Gastroesophageal sphincter (tissue), 4 donors: Measurements from ENCODE around the gene MARK3. TPM values are rescaled to one million over a fixed set of nuclear protein-coding genes. Genes with fewer than 3 reads are reported as not detected.

Experiments
- ATAC-seq: fragments of 150-250 bp; one replicate; pipeline ENCODE4 v1.9.1; 2016; ENCODE audit warnings: mild to moderate bottlenecking, moderate library complexity
- H3K27ac ChIP-seq, 4 donors: fragments of 200-600 bp; sonication (generic) in 3 of 4; 1 replicate in 3 of 4; 2 replicates in 1 of 4; pipeline ENCODE4 v1.5.1; 2016 to 2019
- H3K27me3 ChIP-seq: fragments of 200-600 bp; sonication (generic); one replicate; pipeline ENCODE4 v1.5.1; 2019
- H3K36me3 ChIP-seq, 2 donors: fragments of 200-600 bp; sonication (generic); one replicate each; pipeline ENCODE4 v1.5.1; 2019; ENCODE audit warnings: control low read depth in 1 of 2
- H3K4me1 ChIP-seq, 3 donors: fragments of 200-600 bp; sonication (generic); 1 replicate in 2 of 3; 2 replicates in 1 of 3; pipeline ENCODE4 v1.5.1; 2016 to 2019; ENCODE audit warnings: control low read depth in 2 of 3
- H3K4me3 ChIP-seq, 2 donors: fragments of 200-600 bp; sonication (generic); one replicate each; pipeline ENCODE4 v1.5.1; 2019; ENCODE audit warnings: mild to moderate bottlenecking in 1 of 2, moderate library complexity in 1 of 2
- H3K9me3 ChIP-seq, 3 donors: fragments of 200-600 bp; sonication (generic); one replicate each; pipeline ENCODE4 v1.5.1; 2017 to 2019; ENCODE audit warnings: control low read depth in 2 of 3
- EP300 ChIP-seq: sonication (generic); formaldehyde crosslinking; IDR thresholded peaks from one replicate; pipeline ENCODE4 v1.6.1; 2017; ENCODE audit warnings: antibody characterized with exemption, mild to moderate bottlenecking
- POLR2A ChIP-seq, 2 donors: fragments of 450-650 bp; IDR thresholded peaks; one replicate each; pipeline ENCODE4 v1.6.1; 2017; ENCODE audit warnings: antibody characterized with exemption in 2 of 2, mild to moderate bottlenecking in 2 of 2, moderate library complexity in 1 of 2
- POLR2AphosphoS5 ChIP-seq: sonication (generic); formaldehyde crosslinking; IDR thresholded peaks from one replicate; pipeline ENCODE4 v1.6.1; 2017; ENCODE audit warnings: antibody characterized with exemption
- WGBS, 2 donors: methylation state at CpG; one replicate each; pipeline ENCODE4 v1.1.5; 2018; ENCODE audit warnings: low coverage in 1 of 2; 5-methylcytosine and 5-hydroxymethylcytosine counted together
- total RNA-seq, 4 donors: library from RNA; depleted of rRNA; stranded (reverse); fragments of >200 nt; gene quantifications; one replicate each; pipeline ENCODE4 v1.1.0, GENCODE V29; 2016
- TF ChIP-seq, protein P1 (sequence below), 4 experiments: fragments of 200-600 bp in 2 of 4; fragments of 450-650 bp in 2 of 4; sonication (generic) in 1 of 4; IDR thresholded peaks; one replicate each; pipeline ENCODE4 v1.5.1; 2017 to 2019; ENCODE audit warnings: antibody characterized with exemption in 4 of 4, mild to moderate bottlenecking in 2 of 4, moderate library complexity in 2 of 4

Gene MARK3
- total RNA-seq, 4 donors from 2014 or later = 65.1 to 127 (median 70.4) TPM

DNA sequence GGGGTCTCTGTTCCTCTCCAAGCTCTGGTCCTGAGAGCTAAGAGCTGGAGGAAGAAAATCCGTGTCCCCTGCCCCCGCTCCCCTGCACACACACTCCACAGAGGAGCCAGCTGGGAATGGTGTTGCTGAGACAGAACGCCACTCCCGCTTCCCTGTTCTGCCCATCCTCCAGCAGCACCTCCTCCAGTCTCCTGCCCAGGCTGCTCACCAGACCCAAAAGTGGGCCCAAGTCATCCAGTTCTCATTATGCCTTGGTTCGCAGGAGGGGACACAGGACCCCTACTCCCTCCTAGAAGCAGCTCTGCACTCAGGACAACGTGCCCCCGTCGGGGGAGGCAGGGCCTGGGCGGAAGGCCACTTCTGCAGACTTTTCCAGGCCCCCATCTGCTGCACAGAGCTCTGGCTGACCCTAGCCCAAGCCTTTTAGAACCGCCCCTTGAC is 143.0 kb downstream of the MARK3 start:
- no peak for ATAC-seq
- TF ChIP-seq, protein P1, sequence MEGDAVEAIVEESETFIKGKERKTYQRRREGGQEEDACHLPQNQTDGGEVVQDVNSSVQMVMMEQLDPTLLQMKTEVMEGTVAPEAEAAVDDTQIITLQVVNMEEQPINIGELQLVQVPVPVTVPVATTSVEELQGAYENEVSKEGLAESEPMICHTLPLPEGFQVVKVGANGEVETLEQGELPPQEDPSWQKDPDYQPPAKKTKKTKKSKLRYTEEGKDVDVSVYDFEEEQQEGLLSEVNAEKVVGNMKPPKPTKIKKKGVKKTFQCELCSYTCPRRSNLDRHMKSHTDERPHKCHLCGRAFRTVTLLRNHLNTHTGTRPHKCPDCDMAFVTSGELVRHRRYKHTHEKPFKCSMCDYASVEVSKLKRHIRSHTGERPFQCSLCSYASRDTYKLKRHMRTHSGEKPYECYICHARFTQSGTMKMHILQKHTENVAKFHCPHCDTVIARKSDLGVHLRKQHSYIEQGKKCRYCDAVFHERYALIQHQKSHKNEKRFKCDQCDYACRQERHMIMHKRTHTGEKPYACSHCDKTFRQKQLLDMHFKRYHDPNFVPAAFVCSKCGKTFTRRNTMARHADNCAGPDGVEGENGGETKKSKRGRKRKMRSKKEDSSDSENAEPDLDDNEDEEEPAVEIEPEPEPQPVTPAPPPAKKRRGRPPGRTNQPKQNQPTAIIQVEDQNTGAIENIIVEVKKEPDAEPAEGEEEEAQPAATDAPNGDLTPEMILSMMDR (IDR thresholded peaks at IDR 0.05) = no peak
- TF ChIP-seq EP300 (no peak), POLR2AphosphoS5 (no peak), POLR2A (IDR thresholded peaks at IDR 0.05) (no peak)
- WGBS, 2 donors = 41% methylated on average over 3 of the region's 10 CpGs; no CpG with 5 or more reads in 1 of the 2 donors

DNA sequence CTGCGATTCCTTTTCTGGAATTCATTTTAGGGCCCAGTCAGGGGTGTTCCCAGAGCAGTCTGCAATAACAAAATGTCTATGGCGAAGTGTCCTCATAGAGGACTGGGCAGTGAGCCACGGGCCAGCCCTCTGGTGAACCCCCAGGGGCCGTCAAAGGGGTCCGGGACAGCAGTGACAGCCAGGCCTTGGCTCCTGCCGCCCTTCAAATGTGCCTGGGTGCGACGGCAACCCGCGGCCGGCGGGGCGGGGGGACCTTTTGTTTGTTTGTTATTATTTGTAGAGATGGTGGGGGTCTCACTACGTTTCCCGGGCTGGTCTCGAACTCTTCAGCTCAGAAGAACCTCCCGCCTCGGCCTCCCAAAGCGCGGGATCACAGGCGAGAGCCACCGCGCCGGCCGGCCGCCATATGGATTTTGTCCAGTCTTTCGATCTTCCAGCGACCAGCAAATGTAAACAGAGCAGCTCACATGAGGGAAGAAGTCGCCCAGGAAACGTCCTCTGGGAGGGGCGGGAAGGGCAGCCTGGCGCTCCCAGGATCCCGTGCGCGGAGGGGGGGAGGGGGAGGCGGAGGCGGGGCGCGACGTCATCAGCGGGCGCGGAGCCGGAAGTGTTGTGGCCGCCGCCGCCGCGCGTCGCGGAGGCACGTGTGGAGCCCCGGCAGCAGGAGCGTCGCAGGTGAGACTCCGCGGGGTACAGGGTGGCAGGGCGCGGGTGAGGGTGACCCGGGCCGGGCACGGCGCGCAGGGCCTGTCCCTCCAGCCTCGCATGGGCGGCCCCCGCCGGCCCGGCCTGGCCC is 143.6 kb downstream of the MARK3 start, which contains the start of gene TRMT61A:
Gene TRMT61A, plus strand, starts transcription at position 610 of the 796 bp plus-strand sequence. CDS start 783 bp downstream, outside the sequence.
- Histone ChIP-seq H3K4me1 (peaks cover 2 to 87% (median 48%) of the 10 kb centered on the region in 3 donors), H3K9me3 (no peaks in the 10 kb centered on the region), H3K27ac (peak within 1 kb of the TSS; percentile 68 to 92 (median 90)), H3K27me3 (no peaks in the 10 kb centered on the region), H3K36me3 (peaks cover 0 to 36% of the 10 kb centered on the region in 2 donors), H3K4me3 (peak within 1 kb of the TSS; percentile 67 to 97)
- TF ChIP-seq EP300 (no peak), POLR2A (IDR thresholded peaks at IDR 0.05) (peak; percentile 57 to 62), POLR2AphosphoS5 (peak; percentile 67)
- TF ChIP-seq, protein P1 (IDR thresholded peaks at IDR 0.05) = peak in 1 of 4 experiments; percentile 11
- peak; percentile 88 for ATAC-seq
- WGBS, 2 donors = 60% methylated on average over 1 of the region's 70 CpGs; no CpG with 5 or more reads in 1 of the 2 donors

More for the DNA sequence above, 143.0 kb downstream of the MARK3 start:
- H3K4me1 ChIP-seq = peaks cover 2 to 87% (median 47%) of the 10 kb centered on the region in 3 donors
- H3K27ac ChIP-seq = peak overlapping the region; percentile 48 to 92 (median 90)
- H3K36me3 ChIP-seq = peaks cover 0 to 30% of the 10 kb centered on the region in 2 donors
- peak overlapping the region in 1 of 2 donors; percentile 97 for H3K4me3 ChIP-seq
- no peaks in the 10 kb centered on the region for H3K27me3 ChIP-seq
- H3K9me3 ChIP-seq = no peaks in the 10 kb centered on the region

GRCh38 chr14:103529383-103530365 is 144.5 kb downstream of the MARK3 start:
- peak overlapping the region; percentile 68 to 92 (median 90) for H3K27ac ChIP-seq
- peaks cover 2 to 88% (median 57%) of the 10 kb centered on the region in 3 donors for H3K4me1 ChIP-seq
- 60 to 79% methylated on average over 1 to 8 of the region's 42 CpGs for WGBS, 2 donors
- H3K9me3 ChIP-seq = no peaks in the 10 kb centered on the region
- peaks cover 0 to 44% of the 10 kb centered on the region in 2 donors for H3K36me3 ChIP-seq
- H3K27me3 ChIP-seq = no peaks in the 10 kb centered on the region
- TF ChIP-seq, protein P1 (IDR thresholded peaks at IDR 0.05) = no peak
- no peak for TF ChIP-seq EP300
- TF ChIP-seq POLR2AphosphoS5 = no peak
- peak overlapping the region; percentile 67 to 97 for H3K4me3 ChIP-seq
- no peak for ATAC-seq

- peaks cover 2 to 92% (median 64%) of the 10 kb centered on the region in 3 donors for H3K4me1 ChIP-seq
- no peak for ATAC-seq
- WGBS, 2 donors = 43% methylated on average over 4 of the region's 7 CpGs; no CpG with 5 or more reads in 1 of the 2 donors
- H3K36me3 ChIP-seq = peaks cover 0 to 51% of the 10 kb centered on the region in 2 donors
- TF ChIP-seq, protein P1 (IDR thresholded peaks at IDR 0.05) = no peak
- no peak for TF ChIP-seq POLR2A (IDR thresholded peaks at IDR 0.05)
- TF ChIP-seq EP300 = no peak
- TF ChIP-seq POLR2AphosphoS5 = no peak
- peak overlapping the region in 3 of 4 donors; percentile 92 to 96 (median 96) for H3K27ac ChIP-seq
- H3K9me3 ChIP-seq = no peaks in the 10 kb centered on the region
- H3K4me3 ChIP-seq = no peak overlapping the region
- no peaks in the 10 kb centered on the region for H3K27me3 ChIP-seq
Measured at GRCh38 chr14:103530390-103530789, 145.2 kb downstream of the MARK3 start.
